A549 (cell line): Measurements from ENCODE around the gene SLC38A11.

Experiments used
- CEBPB ChIP-seq, 2 experiments: fragments of >200 bp in 1 of 2; sonication (Bioruptor Twin) in 1 of 2; formaldehyde crosslinking in 1 of 2; IDR thresholded peaks; 2 replicates each; pipeline ENCODE4 v1.6.1; 2012 to 2016
- CTCF ChIP-seq: fragments of >200 bp; sonication (Bioruptor Twin); formaldehyde crosslinking; IDR thresholded peaks from 3 replicates; pipeline ENCODE4 v1.5.1; 2016
- EHMT2 ChIP-seq: fragments of 200-600 bp; sonication (generic); IDR thresholded peaks from 2 replicates; pipeline ENCODE4 v1.6.1; 2016; ENCODE audit warnings: antibody characterized with exemption, low read depth, mild to moderate bottlenecking, moderate library complexity
- FOSB ChIP-seq: fragments of 250-450 bp; sonication (Bioruptor Pico); IDR thresholded peaks from 2 replicates; pipeline ENCODE4 v1.5.0; 2020; ENCODE audit warnings: mild to moderate bottlenecking, moderate library complexity
- JUN ChIP-seq, 2 experiments: fragments of >200 bp; sonication (Bioruptor Twin); formaldehyde crosslinking; IDR thresholded peaks; 2 replicates in 1 of 2; 3 replicates in 1 of 2; pipeline ENCODE4 v1.6.1; 2016 to 2017
- MAFK ChIP-seq: fragments of 450-650 bp; IDR thresholded peaks from 2 replicates; pipeline ENCODE4 v1.6.1; 2014; ENCODE audit not compliant: partially characterized antibody
- MAZ ChIP-seq: fragments of 150-350 bp; IDR thresholded peaks from 2 replicates; pipeline ENCODE4 v1.6.1; 2014; ENCODE audit warnings: antibody characterized with exemption, low read depth, low read length, borderline replicate concordance
- POLR2A ChIP-seq: IDR thresholded peaks from 2 replicates; pipeline ENCODE4 v1.6.1; 2012; ENCODE audit warnings: mild to moderate bottlenecking, low read length
- RAD21 ChIP-seq, 2 experiments: fragments of >200 bp in 1 of 2; sonication (Bioruptor Twin) in 1 of 2; formaldehyde crosslinking in 1 of 2; IDR thresholded peaks in 1 of 2; conservative IDR thresholded peaks in 1 of 2; 2 replicates in 1 of 2; 3 replicates in 1 of 2; pipeline ENCODE4 v1.6.1; 2012 to 2018; ENCODE audit warnings: inconsistent platforms in 1 of 2
- RARB ChIP-seq: fragments of 250-450 bp; sonication (Bioruptor Pico); IDR thresholded peaks from 2 replicates; pipeline ENCODE4 v1.8.0; 2021; ENCODE audit warnings: mild to moderate bottlenecking, moderate library complexity
- RCOR1 ChIP-seq: fragments of 150-350 bp; IDR thresholded peaks from 2 replicates; pipeline ENCODE4 v1.6.1; 2014; ENCODE audit warnings: antibody characterized with exemption, low read length, low read depth
- TP53 ChIP-seq: fragments of 250-450 bp; sonication (Bioruptor Pico); IDR thresholded peaks from 2 replicates; pipeline ENCODE4 v1.5.0; 2021; ENCODE audit warnings: mild to moderate bottlenecking, moderate library complexity
- USF2 ChIP-seq: fragments of 450-650 bp; IDR thresholded peaks from 2 replicates; pipeline ENCODE4 v1.6.1; 2014; ENCODE audit warnings: antibody characterized with exemption
- TF ChIP-seq, protein P1 (sequence below): IDR thresholded peaks from 2 replicates; pipeline ENCODE4 v1.6.1; 2012

- TF ChIP-seq CTCF (no peak), RAD21 (conservative IDR thresholded peaks at IDR 0.05 in 1 of 2, IDR thresholded peaks at IDR 0.05 in 1 of 2) (no peak), RCOR1 (no peak), POLR2A (no peak), CEBPB (IDR thresholded peaks at IDR 0.05) (no peak), MAZ (no peak), FOSB (CRISPR knock-in tag) (no peak), EHMT2 (no peak), MAFK (no peak), TP53 (CRISPR knock-in tag) (no peak), RARB (CRISPR knock-in tag) (no peak), JUN (IDR thresholded peaks at IDR 0.05) (no peak), USF2 (no peak)
- TF ChIP-seq, protein P1, sequence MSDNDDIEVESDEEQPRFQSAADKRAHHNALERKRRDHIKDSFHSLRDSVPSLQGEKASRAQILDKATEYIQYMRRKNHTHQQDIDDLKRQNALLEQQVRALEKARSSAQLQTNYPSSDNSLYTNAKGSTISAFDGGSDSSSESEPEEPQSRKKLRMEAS, result no peak
These were observed 38.1 kb upstream of the SLC38A11 start for GRCh38 chr2:164993287-164994016.
